Measurements from ENCODE around the gene TMEM88. TPM values are rescaled to one million over a fixed set of nuclear protein-coding genes. Genes with fewer than 3 reads are reported as not detected.

The TMEM88 gene
- total and polyA plus RNA-seq, 2 of the 13 experiments (the other 11 are each of a cell fraction or from before 2014, with no cell fraction given): 0.31 to 0.66 TPM

DNA sequence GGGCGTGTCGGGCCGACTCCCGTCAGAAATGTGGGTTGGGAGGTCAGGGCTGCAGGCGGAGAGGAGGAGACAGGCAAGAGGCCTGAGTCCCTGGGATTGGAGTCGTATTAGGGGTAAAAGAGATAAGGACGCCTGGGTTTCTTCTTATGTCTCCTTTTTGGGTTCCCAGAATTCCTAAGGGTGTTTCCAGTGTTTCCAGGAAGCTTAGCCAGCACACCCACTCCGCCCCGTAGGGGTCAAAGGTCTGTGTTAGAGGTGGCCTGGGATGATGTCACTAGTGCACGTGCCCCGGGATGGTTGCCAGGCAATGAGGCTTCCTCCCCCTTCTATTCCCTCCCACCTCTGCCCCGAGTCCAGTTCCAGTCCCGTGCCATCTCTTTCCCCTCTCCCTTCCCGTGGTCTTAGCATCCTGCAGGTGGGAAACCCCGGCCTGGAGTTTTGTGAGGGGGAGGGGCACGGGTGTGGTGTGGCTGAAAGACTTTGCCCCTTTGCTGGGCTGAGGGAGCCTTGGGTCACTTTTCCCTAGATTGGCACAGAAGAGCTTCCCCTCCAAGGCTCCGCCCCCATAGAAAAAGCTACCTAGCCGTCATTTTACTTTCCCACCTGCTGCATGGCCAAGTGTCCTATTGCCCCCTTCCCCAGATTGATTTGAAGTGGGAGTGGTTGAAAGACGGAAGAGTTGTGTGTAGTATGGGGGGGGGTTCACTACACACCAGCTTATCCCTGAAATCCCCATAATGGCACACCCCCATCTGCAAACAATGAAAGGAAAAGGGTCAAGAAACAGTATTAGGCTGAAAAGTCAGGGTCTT is 18.1 kb upstream of the TMEM88 start (continued):
- TF ChIP-seq MTA1 (CRISPR knock-in tag; IDR thresholded peaks at IDR 0.05; ENCODE audit: borderline replicate concordance) (peak; percentile 95; the same call in 1 of the 2 replicates), ZNF354B (CRISPR knock-in tag; IDR thresholded peaks at IDR 0.05) (no peak), SRF (IDR thresholded peaks at IDR 0.05; ENCODE audit: low read depth, low read length) (peak; percentile 71; the same call in 1 of the 2 replicates), SAFB2 (CRISPR knock-in tag; IDR thresholded peaks at IDR 0.05; ENCODE audit: borderline replicate concordance, low read depth) (peak; percentile 30; the same call in 1 of the 2 replicates), TBX2 (CRISPR knock-in tag; IDR thresholded peaks at IDR 0.05; ENCODE audit: borderline replicate concordance) (peak; percentile 93), HDAC1 (CRISPR knock-in tag; IDR thresholded peaks at IDR 0.05) (peak; percentile 98), MEIS1 (CRISPR knock-in tag; IDR thresholded peaks at IDR 0.05; ENCODE audit: borderline replicate concordance) (0 out of 2 replicates have a peak, but pooled peaks have one; percentile 39), ZNF652 (CRISPR knock-in tag; IDR thresholded peaks at IDR 0.05; ENCODE audit: borderline replicate concordance, low read depth) (peak; percentile 94), PBX3 (CRISPR knock-in tag; IDR thresholded peaks at IDR 0.05; ENCODE audit: borderline replicate concordance) (no peak), FLYWCH1 (CRISPR knock-in tag; IDR thresholded peaks at IDR 0.05) (no peak), ELF4 (CRISPR knock-in tag; IDR thresholded peaks at IDR 0.05; ENCODE audit: borderline replicate concordance) (0 out of 2 replicates have a peak, but pooled peaks have one; percentile 73), BORCS8-MEF2B (CRISPR knock-in tag; IDR thresholded peaks at IDR 0.05) (peak; percentile 93), SP2 (CRISPR knock-in tag; IDR thresholded peaks at IDR 0.05) (peak; percentile 55; the same call in 1 of the 2 replicates), ISX (CRISPR knock-in tag; conservative IDR thresholded peaks at IDR 0.05) (no peak), ZNF33A (CRISPR knock-in tag; IDR thresholded peaks at IDR 0.05; ENCODE audit: borderline replicate concordance) (peak; percentile 88; the same call in 1 of the 2 replicates), NRL (CRISPR knock-in tag; IDR thresholded peaks at IDR 0.05; ENCODE audit: borderline replicate concordance) (no peak; the same call in 1 of the 2 replicates), TEAD3 (CRISPR knock-in tag; optimal IDR thresholded peaks at IDR 0.05; ENCODE audit: borderline replicate concordance) (peak; percentile 86), MATR3 (CRISPR knock-in tag; IDR thresholded peaks at IDR 0.05) (no peak), MTF1 (CRISPR knock-in tag; IDR thresholded peaks at IDR 0.05) (no peak), ZNF775 (CRISPR knock-in tag; IDR thresholded peaks at IDR 0.05; ENCODE audit: borderline replicate concordance) (no peak), ARHGAP35 (CRISPR knock-in tag; IDR thresholded peaks at IDR 0.05; ENCODE audit: borderline replicate concordance) (no peak), ZFYVE20 (CRISPR knock-in tag; IDR thresholded peaks at IDR 0.05; ENCODE audit: borderline replicate concordance, low read depth) (no peak), ZNF30 (CRISPR knock-in tag; IDR thresholded peaks at IDR 0.05) (no peak), ZNF253 (CRISPR knock-in tag; IDR thresholded peaks at IDR 0.05; ENCODE audit: borderline replicate concordance) (no peak)
- TF ChIP-seq, protein P1, sequence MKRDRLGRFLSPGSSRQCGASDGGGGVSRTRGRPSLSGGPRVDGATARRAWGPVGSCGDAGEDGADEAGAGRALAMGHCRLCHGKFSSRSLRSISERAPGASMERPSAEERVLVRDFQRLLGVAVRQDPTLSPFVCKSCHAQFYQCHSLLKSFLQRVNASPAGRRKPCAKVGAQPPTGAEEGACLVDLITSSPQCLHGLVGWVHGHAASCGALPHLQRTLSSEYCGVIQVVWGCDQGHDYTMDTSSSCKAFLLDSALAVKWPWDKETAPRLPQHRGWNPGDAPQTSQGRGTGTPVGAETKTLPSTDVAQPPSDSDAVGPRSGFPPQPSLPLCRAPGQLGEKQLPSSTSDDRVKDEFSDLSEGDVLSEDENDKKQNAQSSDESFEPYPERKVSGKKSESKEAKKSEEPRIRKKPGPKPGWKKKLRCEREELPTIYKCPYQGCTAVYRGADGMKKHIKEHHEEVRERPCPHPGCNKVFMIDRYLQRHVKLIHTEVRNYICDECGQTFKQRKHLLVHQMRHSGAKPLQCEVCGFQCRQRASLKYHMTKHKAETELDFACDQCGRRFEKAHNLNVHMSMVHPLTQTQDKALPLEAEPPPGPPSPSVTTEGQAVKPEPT (CRISPR knock-in tag; IDR thresholded peaks at IDR 0.05; ENCODE audit: low read depth): 0 out of 2 replicates have a peak, but pooled peaks have one; percentile 63
- TF ChIP-seq, protein P2, sequence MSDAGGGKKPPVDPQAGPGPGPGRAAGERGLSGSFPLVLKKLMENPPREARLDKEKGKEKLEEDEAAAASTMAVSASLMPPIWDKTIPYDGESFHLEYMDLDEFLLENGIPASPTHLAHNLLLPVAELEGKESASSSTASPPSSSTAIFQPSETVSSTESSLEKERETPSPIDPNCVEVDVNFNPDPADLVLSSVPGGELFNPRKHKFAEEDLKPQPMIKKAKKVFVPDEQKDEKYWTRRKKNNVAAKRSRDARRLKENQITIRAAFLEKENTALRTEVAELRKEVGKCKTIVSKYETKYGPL (CRISPR knock-in tag; IDR thresholded peaks at IDR 0.05): no peak

All from HepG2 (cell line).